HG02610 (cell line): ENCODE data around the gene TRPV2.

Source experiments
- ATAC-seq: cut with Tn5 transposase; IDR thresholded peaks from one replicate; pipeline ENCODE4 v1.9.1; 2021; ENCODE audit warnings: mild to moderate bottlenecking, moderate library complexity; ENCODE audit not compliant: unreplicated experiment

Gene TRPV2

GRCh38 chr17:16473044-16474011 is 58.0 kb downstream of the TRPV2 start:
- no peak for ATAC-seq

GRCh38 chr17:16474012-16474725 is 58.8 kb downstream of the TRPV2 start:
- ATAC-seq, result no peak

- ATAC-seq, result no peak
These were observed 59.9 kb downstream of the TRPV2 start for GRCh38 chr17:16475179-16475704.

DNA sequence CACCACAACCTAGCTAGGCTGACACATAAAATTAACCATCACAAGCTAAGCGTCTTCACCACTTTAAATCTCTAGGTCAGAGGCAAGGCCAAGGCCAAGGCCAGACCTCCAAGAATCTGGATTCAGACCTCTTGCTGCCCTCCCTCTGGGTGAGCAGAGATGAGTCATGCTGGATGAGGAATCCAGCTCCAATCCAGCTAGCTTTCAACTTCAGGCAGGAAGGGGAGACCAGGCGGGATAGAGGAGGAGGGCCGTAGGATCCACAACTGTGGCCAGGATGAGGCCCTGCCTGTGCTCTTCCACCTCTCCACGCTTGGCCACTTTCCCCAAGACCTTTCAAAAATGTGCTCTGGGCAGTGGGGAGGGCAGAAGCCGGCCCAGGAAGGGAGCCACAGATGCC is 61.9 kb downstream of the TRPV2 start:
- ATAC-seq, result no peak

DNA sequence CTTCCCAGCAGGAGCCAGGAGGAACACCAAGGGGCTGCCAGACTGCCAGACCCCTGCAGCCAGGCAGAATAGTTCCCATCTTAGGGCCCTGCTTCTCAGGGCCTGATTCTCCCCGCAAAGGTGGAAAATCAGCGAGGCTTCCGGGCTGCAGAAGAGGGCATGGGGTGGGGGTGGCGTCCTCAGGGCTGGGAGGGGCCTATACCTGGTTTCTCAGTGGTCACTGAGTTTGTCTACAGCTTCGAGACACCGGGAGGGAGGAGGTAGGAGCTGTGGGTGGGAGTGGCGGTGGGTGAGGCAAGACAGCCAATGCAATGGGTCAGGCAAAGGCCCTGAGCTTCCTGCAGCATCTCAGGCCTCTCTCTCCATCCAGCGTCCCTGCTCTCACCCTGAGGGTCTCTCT is 62.3 kb downstream of the TRPV2 start:
- ATAC-seq, result no peak

DNA sequence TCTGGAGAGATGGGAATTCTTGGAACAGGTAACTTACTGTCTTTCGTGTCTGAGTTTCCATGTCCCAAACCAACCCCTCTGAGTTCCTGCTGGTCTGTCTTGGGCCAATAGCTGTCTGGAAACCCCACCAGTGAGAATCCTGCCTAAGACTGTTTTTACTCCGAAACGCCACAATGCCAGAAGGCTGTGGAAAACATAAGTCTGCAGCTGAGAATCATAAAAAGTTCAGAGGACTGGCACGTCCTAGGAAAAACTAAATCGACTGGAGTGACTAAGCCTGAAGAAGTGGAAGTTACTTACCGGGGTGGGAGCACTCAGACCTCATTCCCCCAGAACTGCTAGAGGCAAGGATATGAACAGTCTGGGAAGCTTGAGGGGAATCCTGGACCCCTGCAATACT is 63.3 kb downstream of the TRPV2 start:
- no peak for ATAC-seq

DNA sequence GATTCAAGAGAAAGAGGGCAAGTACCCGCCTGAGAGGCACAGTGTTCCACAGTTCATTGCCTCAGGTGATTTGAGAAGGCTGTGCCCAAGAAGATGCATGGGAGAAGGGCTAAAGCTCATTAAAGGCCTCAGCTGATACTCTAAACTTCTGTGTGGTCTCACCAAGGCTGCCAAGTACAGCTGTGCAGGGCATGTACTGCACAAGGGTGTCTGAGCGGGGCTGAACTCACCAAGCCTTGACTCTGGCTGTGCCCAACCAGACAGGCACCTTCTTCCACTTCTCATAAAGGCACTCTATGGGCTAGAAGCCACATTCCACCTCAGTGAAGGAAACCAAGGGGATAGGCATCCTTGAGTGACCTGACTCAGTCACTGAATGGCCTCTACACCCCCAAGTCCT is 63.9 kb downstream of the TRPV2 start:
- ATAC-seq, result no peak

DNA sequence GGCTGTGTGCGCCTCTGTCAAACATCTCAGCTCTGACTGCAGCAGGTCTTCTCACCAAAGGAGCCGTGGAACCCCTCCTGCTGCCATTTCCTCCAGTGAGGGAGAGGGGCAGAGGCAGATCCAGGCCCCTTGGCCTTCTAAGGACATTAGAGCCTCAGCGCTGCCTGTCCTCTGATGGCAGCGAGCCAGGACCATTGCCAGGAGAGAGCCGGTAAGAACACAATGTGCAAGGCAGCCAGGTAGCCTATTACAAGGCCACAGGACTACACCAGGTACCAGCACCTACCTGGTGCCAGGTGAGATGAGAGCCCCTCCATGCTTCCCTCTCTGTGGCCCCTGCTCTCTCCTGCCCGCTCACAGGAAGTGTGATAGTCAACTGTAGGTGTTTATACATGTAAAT is 65.6 kb downstream of the TRPV2 start:
- no peak for ATAC-seq

- no peak for ATAC-seq
These were observed 66.9 kb downstream of the TRPV2 start for GRCh38 chr17:16482253-16482652.

- no peak for ATAC-seq
These were observed 67.8 kb downstream of the TRPV2 start for GRCh38 chr17:16483021-16483645.

GRCh38 chr17:16484445-16485175 is 69.2 kb downstream of the TRPV2 start:
- no peak for ATAC-seq
